ENCODE data around the gene LUZP1. TPM values are rescaled to one million over a fixed set of nuclear protein-coding genes. Genes with fewer than 3 reads are reported as not detected.
"Not testable (repeated sequence)": the region's sequence is repeated elsewhere in the genome, so short reads cannot be mapped to it uniquely, and the experiment has no call there.

LUZP1 gene
- total and polyA plus RNA-seq, 2 donors (not counting 3 experiments of a cell fraction or from before 2014, with no cell fraction given): 26.3 to 82.4 TPM

DNA sequence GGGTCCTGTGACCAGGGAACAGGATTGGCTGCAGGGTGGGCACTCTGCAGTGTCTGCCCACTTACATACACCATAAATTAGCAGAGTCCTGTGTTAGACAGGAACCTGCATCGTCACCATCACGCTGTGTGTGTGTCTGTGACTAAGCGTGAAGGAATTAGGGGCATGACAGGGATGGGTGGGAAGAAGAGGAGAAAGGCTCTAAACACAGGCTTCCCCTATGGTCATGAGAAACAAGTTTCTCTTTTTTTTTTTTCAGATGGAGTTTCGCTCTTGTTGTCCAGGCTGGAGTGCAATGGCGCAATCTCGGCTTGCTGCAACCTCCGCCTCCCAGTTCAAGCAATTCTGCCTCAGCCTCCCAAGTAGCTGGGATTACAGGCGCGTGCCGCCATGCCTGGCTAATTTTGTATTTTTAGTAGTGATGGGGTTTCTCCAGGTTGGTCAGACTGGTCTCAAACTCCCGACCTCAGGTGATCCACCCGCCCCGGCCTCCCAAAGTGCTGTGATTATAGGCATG is 20.3 kb upstream of the LUZP1 start:
- H4K20me1 ChIP-seq (replicated peaks; ENCODE audit: control insufficient read depth, extremely low read depth, insufficient read depth, low read length); H3K9ac ChIP-seq (replicated peaks; ENCODE audit: extremely low read depth, insufficient read depth, low read length); H3K27me3 ChIP-seq (ENCODE audit: control insufficient read depth in 2 of 2, insufficient read depth in 2 of 2, low read length in 2 of 2); CTCF ChIA-PET; H3K4me2 ChIP-seq (ENCODE audit: insufficient read depth, low read length); H3K36me3 ChIP-seq (ENCODE audit: control insufficient read depth in 2 of 2, extremely low read depth in 1 of 2, insufficient read depth in 2 of 2, low read length in 2 of 2); H3K9me3 ChIP-seq (replicated peaks; ENCODE audit: control insufficient read depth, insufficient read depth, low read length); H3K9me1 ChIP-seq (replicated peaks; ENCODE audit: control insufficient read depth, extremely low read depth, insufficient read depth, low read length); H3K4me3 ChIP-seq (replicated peaks in 1 of 3; ENCODE audit: insufficient read depth in 1 of 3, low read depth in 1 of 3, low read length in 3 of 3); H2AFZ ChIP-seq (ENCODE audit: low read depth, low read length); H3K79me2 ChIP-seq (ENCODE audit: control insufficient read depth, insufficient read depth, low read length): not testable (repeated sequence)
- H3K4me1 ChIP-seq (ENCODE audit: control insufficient read depth, extremely low read depth, insufficient read depth, low read length): peaks cover 10% of the 10 kb centered on the region
- TSS peak; percentile 27 for BruUV-seq (replicated peaks)
- dilution Hi-C loops (cut with MboI; ENCODE audit: extremely low pct_ligation_motif_present, low sequenced_read_pairs) (loop anchor here (10.0 kb wide), 1 partner anchor 94 kb away; no protein-coding TSS in a partner anchor), intact Hi-C loops (cut with micrococcal nuclease) (loop anchor here (1.0 kb wide), 1 partner anchor 8 kb away; no protein-coding TSS in a partner anchor)
- POLR2A ChIA-PET: interaction anchor here (0.7 kb wide), 1 partner anchor 46 kb away, joined by 4 read pairs; no protein-coding TSS in a partner anchor
- FAIRE-seq (peak; percentile 77), DNase-seq (ENCODE audit: low read depth, low spot score) (peak; percentile 61)
- peak overlapping the region; percentile 76 for H3K27ac ChIP-seq (ENCODE audit: insufficient read depth, low read depth, low read length)
- TF ChIP-seq FOS (IDR thresholded peaks at IDR 0.05; ENCODE audit: borderline replicate concordance, insufficient read depth, low read length) (peak; percentile 48), JUN (IDR thresholded peaks at IDR 0.05; ENCODE audit: borderline replicate concordance, insufficient read depth, insufficient read length, low read depth) (peak; percentile 75)

DNA sequence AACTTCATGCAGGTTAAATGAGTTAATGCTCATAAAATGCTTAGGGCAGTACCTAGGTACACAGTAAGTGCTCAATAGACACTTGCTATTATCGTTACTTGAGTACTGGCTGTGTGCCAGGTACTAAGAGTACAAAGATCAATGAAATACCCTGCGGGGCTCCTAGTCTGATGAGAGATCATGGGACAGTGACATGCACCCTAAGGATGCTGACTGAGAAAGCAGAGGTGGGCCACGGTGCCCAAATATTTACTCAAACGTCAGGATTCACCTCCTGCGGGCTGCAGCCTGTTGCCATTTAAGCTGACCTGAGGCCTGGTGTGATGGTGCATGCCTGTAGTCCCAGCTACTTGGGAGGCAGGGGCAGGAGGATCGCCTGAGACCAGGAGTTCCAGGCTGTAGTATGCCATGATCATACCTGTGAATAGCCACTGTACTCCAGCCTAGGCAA is 19.8 kb upstream of the LUZP1 start:
- H3K4me2 ChIP-seq (ENCODE audit: insufficient read depth, low read length): no peak overlapping the region
- BruUV-seq (replicated peaks): TSS peak; percentile 43
- dilution Hi-C loops (cut with MboI; ENCODE audit: extremely low pct_ligation_motif_present, low sequenced_read_pairs) (loop anchor here (10.0 kb wide), 1 partner anchor 94 kb away; no protein-coding TSS in a partner anchor), intact Hi-C loops (cut with micrococcal nuclease) (no loop called here)
- H3K4me1 ChIP-seq (ENCODE audit: control insufficient read depth, extremely low read depth, insufficient read depth, low read length): peaks cover 10% of the 10 kb centered on the region
- no peaks in the 10 kb centered on the region for H3K27me3 ChIP-seq (ENCODE audit: control insufficient read depth in 2 of 2, insufficient read depth in 2 of 2, low read length in 2 of 2)
- H3K9me3 ChIP-seq (replicated peaks; ENCODE audit: control insufficient read depth, insufficient read depth, low read length): no peaks in the 10 kb centered on the region
- FAIRE-seq (no peak), DNase-seq (ENCODE audit: low read depth, low spot score) (no peak)
- no peaks in the 10 kb centered on the region for H3K9me1 ChIP-seq (replicated peaks; ENCODE audit: control insufficient read depth, extremely low read depth, insufficient read depth, low read length)
- H3K27ac ChIP-seq (ENCODE audit: insufficient read depth, low read depth, low read length): peak overlapping the region; percentile 76
- peak overlapping the region; percentile 10 for H3K9ac ChIP-seq (replicated peaks; ENCODE audit: extremely low read depth, insufficient read depth, low read length)
- TF ChIP-seq EZH2 (IDR thresholded peaks at IDR 0.05; ENCODE audit: borderline replicate concordance, low read depth, low read length, severe bottlenecking) (no peak), MYC (IDR thresholded peaks at IDR 0.05; ENCODE audit: low read depth, low read length) (no peak), POLR2A (IDR thresholded peaks at IDR 0.05; ENCODE audit: low read depth, low read length) (no peak), JUN (IDR thresholded peaks at IDR 0.05; ENCODE audit: borderline replicate concordance, insufficient read depth, insufficient read length, low read depth) (no peak), GATA2 (IDR thresholded peaks at IDR 0.05; ENCODE audit: insufficient read depth, insufficient read length, low read depth, low read length) (no peak), POLR2AphosphoS5 (IDR thresholded peaks at IDR 0.05; ENCODE audit: insufficient read depth, low read depth, low read length) (no peak), FOS (IDR thresholded peaks at IDR 0.05; ENCODE audit: borderline replicate concordance, insufficient read depth, low read length) (no peak)
- TF ChIP-seq, protein P1, sequence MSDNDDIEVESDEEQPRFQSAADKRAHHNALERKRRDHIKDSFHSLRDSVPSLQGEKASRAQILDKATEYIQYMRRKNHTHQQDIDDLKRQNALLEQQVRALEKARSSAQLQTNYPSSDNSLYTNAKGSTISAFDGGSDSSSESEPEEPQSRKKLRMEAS (IDR thresholded peaks at IDR 0.05; ENCODE audit: insufficient read depth, insufficient read length): no peak
- TF ChIP-seq, protein P2, sequence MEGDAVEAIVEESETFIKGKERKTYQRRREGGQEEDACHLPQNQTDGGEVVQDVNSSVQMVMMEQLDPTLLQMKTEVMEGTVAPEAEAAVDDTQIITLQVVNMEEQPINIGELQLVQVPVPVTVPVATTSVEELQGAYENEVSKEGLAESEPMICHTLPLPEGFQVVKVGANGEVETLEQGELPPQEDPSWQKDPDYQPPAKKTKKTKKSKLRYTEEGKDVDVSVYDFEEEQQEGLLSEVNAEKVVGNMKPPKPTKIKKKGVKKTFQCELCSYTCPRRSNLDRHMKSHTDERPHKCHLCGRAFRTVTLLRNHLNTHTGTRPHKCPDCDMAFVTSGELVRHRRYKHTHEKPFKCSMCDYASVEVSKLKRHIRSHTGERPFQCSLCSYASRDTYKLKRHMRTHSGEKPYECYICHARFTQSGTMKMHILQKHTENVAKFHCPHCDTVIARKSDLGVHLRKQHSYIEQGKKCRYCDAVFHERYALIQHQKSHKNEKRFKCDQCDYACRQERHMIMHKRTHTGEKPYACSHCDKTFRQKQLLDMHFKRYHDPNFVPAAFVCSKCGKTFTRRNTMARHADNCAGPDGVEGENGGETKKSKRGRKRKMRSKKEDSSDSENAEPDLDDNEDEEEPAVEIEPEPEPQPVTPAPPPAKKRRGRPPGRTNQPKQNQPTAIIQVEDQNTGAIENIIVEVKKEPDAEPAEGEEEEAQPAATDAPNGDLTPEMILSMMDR (IDR thresholded peaks at IDR 0.05; ENCODE audit: extremely low read depth in 1 of 2, insufficient read depth in 1 of 2, low read depth in 1 of 2, low read length in 2 of 2): no peak
- no peaks in the 10 kb centered on the region for H3K79me2 ChIP-seq (ENCODE audit: control insufficient read depth, insufficient read depth, low read length)
- H2AFZ ChIP-seq (ENCODE audit: low read depth, low read length): no peak overlapping the region
- ChIA-PET CTCF (interaction anchor here (8.5 kb wide), 1 partner anchor 95 kb away, joined by 671 read pairs; no protein-coding TSS in a partner anchor), POLR2A (no interaction called here)
- no peak overlapping the region for H3K4me3 ChIP-seq (replicated peaks in 1 of 3; ENCODE audit: insufficient read depth in 1 of 3, low read depth in 1 of 3, low read length in 3 of 3)
- no peaks in the 10 kb centered on the region for H4K20me1 ChIP-seq (replicated peaks; ENCODE audit: control insufficient read depth, extremely low read depth, insufficient read depth, low read length)
- H3K36me3 ChIP-seq (ENCODE audit: control insufficient read depth in 2 of 2, extremely low read depth in 1 of 2, insufficient read depth in 2 of 2, low read length in 2 of 2): no peaks in the 10 kb centered on the region
